PC-3 (cell line): ENCODE measurements around the gene WDR33.

Source experiments
- EZH2 ChIP-seq: fragments of 300-600 bp; sonication (generic); IDR thresholded peaks from one replicate; pipeline ENCODE4 v1.6.1; 2017; ENCODE audit warnings: antibody characterized with exemption, mild to moderate bottlenecking, low read length; ENCODE audit not compliant: unreplicated experiment
- TF ChIP-seq, protein P1 (sequence below): fragments of 300-600 bp; sonication (generic); conservative IDR thresholded peaks from 2 replicates; pipeline ENCODE4 v1.5.1; 2017; ENCODE audit warnings: antibody characterized with exemption, low read depth, mild to moderate bottlenecking, low read length

DNA sequence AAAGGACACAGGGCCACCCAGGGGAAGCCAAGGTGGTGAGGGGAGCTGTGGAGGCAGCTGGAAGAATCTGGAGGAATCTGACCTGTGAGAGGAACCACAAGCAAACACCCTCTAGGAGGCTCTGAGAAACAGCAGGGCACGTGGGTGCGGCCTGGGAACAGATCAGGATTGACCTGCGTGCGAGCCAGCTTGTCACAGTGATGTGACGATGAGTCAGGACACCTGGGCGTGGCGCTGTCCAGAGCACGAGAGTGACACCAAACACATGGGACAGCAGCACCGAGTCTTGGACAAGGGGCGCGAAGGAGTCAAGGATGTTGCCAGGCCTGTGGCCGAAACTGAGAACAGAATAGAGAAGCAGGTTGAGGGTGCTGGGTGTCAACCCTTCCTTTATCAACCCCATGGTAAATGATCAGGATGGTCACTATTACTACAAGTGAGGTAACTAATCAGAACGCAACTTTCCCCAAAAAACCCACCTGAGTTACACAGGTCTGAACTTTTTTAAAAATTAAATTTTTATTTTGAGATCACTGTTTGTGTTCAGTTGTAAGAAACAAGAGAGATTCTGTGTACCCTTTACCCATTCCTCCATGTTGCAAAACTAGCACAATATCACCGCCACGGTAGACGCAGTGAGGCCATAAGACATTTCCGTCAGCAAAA lies 110.3 kb downstream of the WDR33 start:
- TF ChIP-seq, protein P1, sequence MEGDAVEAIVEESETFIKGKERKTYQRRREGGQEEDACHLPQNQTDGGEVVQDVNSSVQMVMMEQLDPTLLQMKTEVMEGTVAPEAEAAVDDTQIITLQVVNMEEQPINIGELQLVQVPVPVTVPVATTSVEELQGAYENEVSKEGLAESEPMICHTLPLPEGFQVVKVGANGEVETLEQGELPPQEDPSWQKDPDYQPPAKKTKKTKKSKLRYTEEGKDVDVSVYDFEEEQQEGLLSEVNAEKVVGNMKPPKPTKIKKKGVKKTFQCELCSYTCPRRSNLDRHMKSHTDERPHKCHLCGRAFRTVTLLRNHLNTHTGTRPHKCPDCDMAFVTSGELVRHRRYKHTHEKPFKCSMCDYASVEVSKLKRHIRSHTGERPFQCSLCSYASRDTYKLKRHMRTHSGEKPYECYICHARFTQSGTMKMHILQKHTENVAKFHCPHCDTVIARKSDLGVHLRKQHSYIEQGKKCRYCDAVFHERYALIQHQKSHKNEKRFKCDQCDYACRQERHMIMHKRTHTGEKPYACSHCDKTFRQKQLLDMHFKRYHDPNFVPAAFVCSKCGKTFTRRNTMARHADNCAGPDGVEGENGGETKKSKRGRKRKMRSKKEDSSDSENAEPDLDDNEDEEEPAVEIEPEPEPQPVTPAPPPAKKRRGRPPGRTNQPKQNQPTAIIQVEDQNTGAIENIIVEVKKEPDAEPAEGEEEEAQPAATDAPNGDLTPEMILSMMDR = peak; percentile 10; the same call in 1 of the 2 replicates
- TF ChIP-seq EZH2 = no peak
